IPS-15b (cell line): ENCODE results near the gene PSMG1.

ENCODE experiments used
- H3K27me3 ChIP-seq: one replicate; pipeline ENCODE4 v1.6.1; 2013; ENCODE audit warnings: low read length; ENCODE audit not compliant: control insufficient read depth, insufficient read depth
- H3K36me3 ChIP-seq: one replicate; pipeline ENCODE4 v1.6.1; 2013; ENCODE audit warnings: low read length; ENCODE audit not compliant: control insufficient read depth, insufficient read depth
- H3K4me1 ChIP-seq: one replicate; pipeline ENCODE4 v1.6.1; 2013; ENCODE audit warnings: mild to moderate bottlenecking, low read length; ENCODE audit not compliant: control insufficient read depth, insufficient read depth
- H3K4me3 ChIP-seq: one replicate; pipeline ENCODE4 v1.5.1; 2013; ENCODE audit warnings: low read depth, low read length
- H3K9ac ChIP-seq: one replicate; pipeline ENCODE4 v1.6.1; 2013; ENCODE audit warnings: low read depth, mild to moderate bottlenecking, low read length
- H3K9me3 ChIP-seq: one replicate; pipeline ENCODE4 v1.6.1; 2013; ENCODE audit warnings: mild to moderate bottlenecking, low read length; ENCODE audit not compliant: control insufficient read depth, insufficient read depth

The PSMG1 gene

GRCh38 chr21:39186676-39187075, 3.4 kb upstream of the PSMG1 start:
- Histone ChIP-seq H3K36me3 (no peaks in the 10 kb centered on the region), H3K27me3 (no peaks in the 10 kb centered on the region), H3K9me3 (no peaks in the 10 kb centered on the region), H3K4me3 (no peak overlapping the region), H3K4me1 (peaks cover 5% of the 10 kb centered on the region), H3K9ac (no peak overlapping the region)

- Histone ChIP-seq H3K9me3 (no peaks in the 10 kb centered on the region), H3K4me1 (peaks cover 5% of the 10 kb centered on the region), H3K4me3 (no peak overlapping the region), H3K36me3 (no peaks in the 10 kb centered on the region), H3K9ac (no peak overlapping the region), H3K27me3 (no peaks in the 10 kb centered on the region)
These were observed 1.9 kb upstream of the PSMG1 start for GRCh38 chr21:39185157-39185556.

GRCh38 chr21:39184050-39184980, 1.1 kb upstream of the PSMG1 start:
- Histone ChIP-seq H3K4me1 (peaks cover 5% of the 10 kb centered on the region), H3K36me3 (no peaks in the 10 kb centered on the region), H3K9me3 (no peaks in the 10 kb centered on the region), H3K9ac (peak overlapping the region; percentile 62), H3K27me3 (no peaks in the 10 kb centered on the region), H3K4me3 (peak overlapping the region; percentile 92)

- peak overlapping the region; percentile 80 for H3K9ac ChIP-seq
- H3K36me3 ChIP-seq: no peaks in the 10 kb centered on the region
- peak overlapping the region; percentile 92 for H3K4me3 ChIP-seq
- no peaks in the 10 kb centered on the region for H3K27me3 ChIP-seq
- H3K4me1 ChIP-seq: peaks cover 5% of the 10 kb centered on the region
- H3K9me3 ChIP-seq: no peaks in the 10 kb centered on the region
These were observed 573 bp downstream of the PSMG1 start for GRCh38 chr21:39182484-39183271.

GRCh38 chr21:39182016-39182415, 1.2 kb downstream of the PSMG1 start:
- Histone ChIP-seq H3K4me3 (peak overlapping the region; percentile 92), H3K9ac (no peak overlapping the region), H3K4me1 (peaks cover 5% of the 10 kb centered on the region), H3K27me3 (no peaks in the 10 kb centered on the region), H3K9me3 (no peaks in the 10 kb centered on the region), H3K36me3 (no peaks in the 10 kb centered on the region)

- no peak overlapping the region for H3K4me3 ChIP-seq
- no peak overlapping the region for H3K9ac ChIP-seq
- peaks cover 5% of the 10 kb centered on the region for H3K4me1 ChIP-seq
- H3K9me3 ChIP-seq: no peaks in the 10 kb centered on the region
- no peaks in the 10 kb centered on the region for H3K27me3 ChIP-seq
- no peaks in the 10 kb centered on the region for H3K36me3 ChIP-seq
These were observed 1.9 kb downstream of the PSMG1 start for GRCh38 chr21:39181205-39181818.

GRCh38 chr21:39180429-39181019, 2.7 kb downstream of the PSMG1 start:
- H3K36me3 ChIP-seq: no peaks in the 10 kb centered on the region
- H3K27me3 ChIP-seq: no peaks in the 10 kb centered on the region
- H3K9ac ChIP-seq: no peak overlapping the region
- no peak overlapping the region for H3K4me3 ChIP-seq
- H3K9me3 ChIP-seq: no peaks in the 10 kb centered on the region
- H3K4me1 ChIP-seq: peaks cover 5% of the 10 kb centered on the region

GRCh38 chr21:39178421-39178820, 4.8 kb downstream of the PSMG1 start:
- H3K36me3 ChIP-seq: no peaks in the 10 kb centered on the region
- H3K4me3 ChIP-seq: no peak overlapping the region

GRCh38 chr21:39176271-39176709, 7.0 kb downstream of the PSMG1 start:
- H3K9me3 ChIP-seq: no peaks in the 10 kb centered on the region
- H3K4me1 ChIP-seq: no peaks in the 10 kb centered on the region
- H3K9ac ChIP-seq: no peak overlapping the region
- H3K4me3 ChIP-seq: no peak overlapping the region
- no peaks in the 10 kb centered on the region for H3K27me3 ChIP-seq
- no peaks in the 10 kb centered on the region for H3K36me3 ChIP-seq

More at GRCh38 chr21:39178421-39178820, 4.8 kb downstream of the PSMG1 start:
- peaks cover 5% of the 10 kb centered on the region for H3K4me1 ChIP-seq
- no peaks in the 10 kb centered on the region for H3K9me3 ChIP-seq
- H3K27me3 ChIP-seq: no peaks in the 10 kb centered on the region
- H3K9ac ChIP-seq: no peak overlapping the region

GRCh38 chr21:39175665-39176064, 7.6 kb downstream of the PSMG1 start:
- no peaks in the 10 kb centered on the region for H3K36me3 ChIP-seq
- no peak overlapping the region for H3K4me3 ChIP-seq
- no peaks in the 10 kb centered on the region for H3K9me3 ChIP-seq
- no peak overlapping the region for H3K9ac ChIP-seq
- H3K27me3 ChIP-seq: no peaks in the 10 kb centered on the region
- no peaks in the 10 kb centered on the region for H3K4me1 ChIP-seq

- no peaks in the 10 kb centered on the region for H3K4me1 ChIP-seq
- no peak overlapping the region for H3K4me3 ChIP-seq
- H3K27me3 ChIP-seq: no peaks in the 10 kb centered on the region
- H3K9ac ChIP-seq: no peak overlapping the region
- H3K9me3 ChIP-seq: no peaks in the 10 kb centered on the region
- H3K36me3 ChIP-seq: no peaks in the 10 kb centered on the region
These were observed 8.1 kb downstream of the PSMG1 start for GRCh38 chr21:39175154-39175553.
